ENCODE data around the gene FXYD3. TPM values are rescaled to one million over a fixed set of nuclear protein-coding genes. Genes with fewer than 3 reads are reported as not detected.

FXYD3 gene
- total RNA-seq, 3 donors from 2014 or later, result 1,086 to 3,973 (median 3,185) TPM

GRCh38 chr19:35080613-35081170, 34.9 kb upstream of the FXYD3 start:
- ATAC-seq, result no peak
- intact Hi-C loops (cut with DNase I, micrococcal nuclease), result no loop called here

GRCh38 chr19:35081201-35081600, 34.4 kb upstream of the FXYD3 start:
- Histone ChIP-seq H3K36me3 (ENCODE audit: low read depth) (no peaks in the 10 kb centered on the region), H3K9me3 (no peaks in the 10 kb centered on the region), H3K4me1 (ENCODE audit: low read depth) (no peaks in the 10 kb centered on the region), H3K4me3 (no peak overlapping the region)
- DNase-seq (no peak), ATAC-seq (no peak)
- TF ChIP-seq CTCF (IDR thresholded peaks at IDR 0.05), result no peak
- intact Hi-C loops (cut with DNase I, micrococcal nuclease), result no loop called here

More at GRCh38 chr19:35080613-35081170, 34.9 kb upstream of the FXYD3 start:
- Histone ChIP-seq H3K36me3 (ENCODE audit: low read depth) (no peaks in the 10 kb centered on the region), H3K4me3 (no peak overlapping the region), H3K4me1 (ENCODE audit: low read depth) (no peaks in the 10 kb centered on the region), H3K9me3 (no peaks in the 10 kb centered on the region)
- TF ChIP-seq CTCF (IDR thresholded peaks at IDR 0.05), result no peak
- no peak for DNase-seq

GRCh38 chr19:35083691-35084508, 31.7 kb upstream of the FXYD3 start:
- Histone ChIP-seq H3K36me3 (ENCODE audit: low read depth) (no peaks in the 10 kb centered on the region), H3K9me3 (no peaks in the 10 kb centered on the region), H3K4me3 (no peak overlapping the region), H3K4me1 (ENCODE audit: low read depth) (no peaks in the 10 kb centered on the region)
- ATAC-seq (no peak), DNase-seq (no peak)
- intact Hi-C loops (cut with DNase I, micrococcal nuclease), result no loop called here
- no peak for TF ChIP-seq CTCF (IDR thresholded peaks at IDR 0.05)

GRCh38 chr19:35084509-35084762, 31.2 kb upstream of the FXYD3 start:
- intact Hi-C loops (cut with DNase I, micrococcal nuclease), result no loop called here
- no peak for TF ChIP-seq CTCF (IDR thresholded peaks at IDR 0.05)
- H3K9me3 ChIP-seq, result no peaks in the 10 kb centered on the region
- no peak overlapping the region for H3K4me3 ChIP-seq
- no peaks in the 10 kb centered on the region for H3K4me1 ChIP-seq (ENCODE audit: low read depth)
- ATAC-seq (no peak), DNase-seq (no peak)
- H3K36me3 ChIP-seq (ENCODE audit: low read depth), result no peaks in the 10 kb centered on the region

GRCh38 chr19:35085947-35086346, 29.7 kb upstream of the FXYD3 start:
- DNase-seq (no peak), ATAC-seq (no peak)
- H3K4me3 ChIP-seq, result no peak overlapping the region
- H3K9me3 ChIP-seq, result no peaks in the 10 kb centered on the region
- peaks cover 3% of the 10 kb centered on the region for H3K4me1 ChIP-seq (ENCODE audit: low read depth)
- intact Hi-C loops (cut with DNase I, micrococcal nuclease), result no loop called here
- no peaks in the 10 kb centered on the region for H3K36me3 ChIP-seq (ENCODE audit: low read depth)
- no peak for TF ChIP-seq CTCF (IDR thresholded peaks at IDR 0.05)

All from mucosa of descending colon (tissue), 3 donors.